Measurements from ENCODE around the gene PNPO. TPM values are rescaled to one million over a fixed set of nuclear protein-coding genes. Genes with fewer than 3 reads are reported as not detected.
A peak's percentile ranks its signal among the peaks of the same experiment; 100 is the strongest.
"Not testable (repeated sequence)": the region's sequence is repeated elsewhere in the genome, so short reads cannot be mapped to it uniquely, and the experiment has no call there.

PNPO gene
- total RNA-seq, 1 donor from 2014 or later = 31.3 TPM

DNA sequence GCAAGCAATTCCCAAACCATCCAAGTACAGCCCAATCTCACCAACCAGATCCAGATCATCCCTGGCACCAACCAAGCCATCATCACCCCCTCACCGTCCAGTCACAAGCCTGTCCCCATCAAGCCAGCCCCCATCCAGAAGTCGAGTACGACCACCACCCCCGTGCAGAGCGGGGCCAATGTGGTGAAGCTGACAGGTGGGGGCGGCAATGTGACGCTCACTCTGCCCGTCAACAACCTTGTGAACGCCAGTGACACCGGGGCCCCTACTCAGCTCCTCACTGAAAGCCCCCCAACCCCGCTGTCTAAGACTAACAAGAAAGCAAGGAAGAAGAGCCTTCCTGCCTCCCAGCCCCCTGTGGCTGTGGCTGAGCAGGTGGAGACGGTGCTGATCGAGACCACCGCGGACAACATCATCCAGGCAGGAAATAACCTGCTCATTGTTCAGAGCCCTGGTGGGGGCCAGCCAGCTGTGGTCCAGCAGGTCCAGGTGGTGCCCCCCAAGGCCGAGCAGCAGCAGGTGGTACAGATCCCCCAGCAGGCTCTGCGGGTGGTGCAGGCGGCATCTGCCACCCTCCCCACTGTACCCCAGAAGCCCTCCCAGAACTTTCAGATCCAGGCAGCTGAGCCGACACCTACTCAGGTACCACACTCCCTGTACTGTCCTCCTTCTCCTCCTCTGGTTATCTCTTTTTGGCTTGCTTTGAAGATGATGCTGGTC, 24.7 kb upstream of the PNPO start:
- no peak for ATAC-seq
- intact Hi-C loops (cut with micrococcal nuclease) = no loop called here
- DNase-seq = no peak

DNA sequence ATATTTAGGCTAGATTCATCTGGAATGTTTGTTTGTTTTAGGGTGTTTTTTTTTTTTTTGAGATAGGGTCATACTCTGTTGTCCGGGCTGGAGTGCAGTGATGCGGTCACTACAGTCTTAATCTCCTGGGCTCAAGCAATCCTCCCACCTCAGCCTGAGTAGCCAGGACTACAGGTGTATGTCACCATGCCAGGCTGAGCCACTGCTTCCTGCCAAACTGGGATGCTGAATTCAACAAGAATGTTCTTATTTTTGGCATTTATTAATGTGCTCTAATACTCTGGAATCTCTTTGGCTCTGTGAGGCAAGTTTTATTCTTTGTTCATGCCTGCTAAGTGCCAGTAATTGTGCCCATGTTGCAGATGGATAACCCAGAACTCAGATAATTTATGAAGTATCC, 23.8 kb upstream of the PNPO start:
- intact Hi-C loops (cut with micrococcal nuclease) = no loop called here

GRCh38 chr17:47918006-47918405, 23.4 kb upstream of the PNPO start:
- ATAC-seq (no peak), DNase-seq (no peak)
- intact Hi-C loops (cut with micrococcal nuclease) = no loop called here

More for the DNA sequence above, 23.8 kb upstream of the PNPO start:
- ATAC-seq = no peak
- DNase-seq = no peak

GRCh38 chr17:47918991-47919390, 22.4 kb upstream of the PNPO start:
- DNase-seq = no peak
- intact Hi-C loops (cut with micrococcal nuclease) = no loop called here
- ATAC-seq = no peak

- DNase-seq; intact Hi-C loops (cut with micrococcal nuclease); ATAC-seq: not testable (repeated sequence)
These were observed 21.5 kb upstream of the PNPO start for GRCh38 chr17:47919889-47920288.

GRCh38 chr17:47924785-47925677, 16.3 kb upstream of the PNPO start:
- DNase-seq = no peak
- ATAC-seq = no peak
- intact Hi-C loops (cut with micrococcal nuclease) = no loop called here

DNA sequence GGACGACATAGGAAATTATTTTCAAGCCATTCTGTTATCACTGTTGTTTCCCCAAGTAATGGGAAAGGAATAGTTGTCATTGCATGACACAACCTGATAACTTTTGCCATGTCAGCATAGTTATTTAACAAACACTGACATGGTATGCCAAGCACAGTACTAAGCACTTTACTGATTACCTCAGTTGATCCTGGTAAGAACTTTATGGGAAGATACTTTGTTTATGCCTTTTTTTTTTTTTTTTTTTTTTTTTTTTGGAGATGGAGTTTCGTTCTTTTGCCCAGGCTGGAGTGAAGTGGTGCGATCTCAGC, 15.7 kb upstream of the PNPO start:
- no peak for DNase-seq
- ATAC-seq = no peak
- intact Hi-C loops (cut with micrococcal nuclease) = no loop called here

DNA sequence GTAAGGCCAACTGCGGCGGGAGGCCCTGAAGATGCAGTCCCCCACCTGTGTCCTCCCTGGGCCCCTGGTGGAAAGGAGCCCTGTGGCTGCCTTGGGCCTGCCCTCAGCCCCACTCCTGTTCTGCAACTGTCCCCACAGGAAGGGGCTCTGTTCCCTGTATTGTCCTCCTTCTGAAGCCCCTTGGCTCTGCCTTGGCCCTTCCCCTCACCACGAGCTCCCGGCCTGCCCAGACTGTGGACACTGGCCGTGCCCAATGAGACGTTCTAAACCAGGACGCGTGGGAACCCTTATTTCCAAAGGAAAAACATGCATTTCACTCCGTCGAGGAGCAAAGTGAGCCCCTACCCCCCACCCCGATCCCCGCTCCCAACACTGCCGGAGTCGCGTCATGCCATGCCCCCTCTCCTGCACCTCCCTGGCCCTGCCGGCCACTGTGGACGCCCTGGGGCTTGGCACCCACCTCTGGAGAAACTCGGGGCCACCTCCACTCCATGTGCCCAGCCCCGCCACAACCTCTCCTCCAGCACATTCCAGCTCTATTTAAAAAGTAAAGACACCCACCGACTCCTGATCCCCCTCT, 13.5 kb upstream of the PNPO start:
- ATAC-seq = no peak
- DNase-seq = no peak
- intact Hi-C loops (cut with micrococcal nuclease) = no loop called here

GRCh38 chr17:47928415-47928814, 13.0 kb upstream of the PNPO start:
- ATAC-seq (no peak), DNase-seq (no peak)
- intact Hi-C loops (cut with micrococcal nuclease) = no loop called here

- intact Hi-C loops (cut with micrococcal nuclease) = no loop called here
- ATAC-seq (peak; percentile 88), DNase-seq (peak; percentile 61)
These were observed 12.0 kb upstream of the PNPO start for GRCh38 chr17:47929218-47930000.

GRCh38 chr17:47931848-47932247, 9.5 kb upstream of the PNPO start:
- DNase-seq (no peak), ATAC-seq (no peak)
- intact Hi-C loops (cut with micrococcal nuclease) = no loop called here

DNA sequence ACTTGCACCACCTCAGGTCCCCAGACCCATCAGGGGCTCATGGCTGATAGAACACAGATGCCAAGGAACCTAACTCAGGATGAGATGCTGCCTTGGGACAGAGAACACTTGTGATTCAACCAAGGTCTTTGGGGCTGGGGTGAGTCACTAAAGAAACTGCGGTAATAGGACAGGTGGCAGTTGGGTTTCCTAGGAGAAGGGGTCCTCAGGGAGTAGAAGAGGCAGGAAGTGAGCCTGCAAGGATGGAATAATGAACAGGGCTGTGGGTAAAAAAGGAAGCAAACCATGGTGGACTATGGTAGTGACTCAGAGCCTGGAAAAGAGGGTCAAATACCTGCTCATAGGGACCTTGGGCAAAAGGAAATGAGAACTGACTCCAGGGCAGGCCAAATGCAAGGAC, 6.5 kb upstream of the PNPO start:
- intact Hi-C loops (cut with micrococcal nuclease) = no loop called here
- ATAC-seq = no peak
- no peak for DNase-seq

GRCh38 chr17:47935468-47935867, 5.9 kb upstream of the PNPO start:
- intact Hi-C loops (cut with micrococcal nuclease); ATAC-seq; DNase-seq: not testable (repeated sequence)

- ATAC-seq (no peak), DNase-seq (no peak)
- intact Hi-C loops (cut with micrococcal nuclease) = no loop called here
These were observed 5.4 kb upstream of the PNPO start for GRCh38 chr17:47935961-47936360.

DNA sequence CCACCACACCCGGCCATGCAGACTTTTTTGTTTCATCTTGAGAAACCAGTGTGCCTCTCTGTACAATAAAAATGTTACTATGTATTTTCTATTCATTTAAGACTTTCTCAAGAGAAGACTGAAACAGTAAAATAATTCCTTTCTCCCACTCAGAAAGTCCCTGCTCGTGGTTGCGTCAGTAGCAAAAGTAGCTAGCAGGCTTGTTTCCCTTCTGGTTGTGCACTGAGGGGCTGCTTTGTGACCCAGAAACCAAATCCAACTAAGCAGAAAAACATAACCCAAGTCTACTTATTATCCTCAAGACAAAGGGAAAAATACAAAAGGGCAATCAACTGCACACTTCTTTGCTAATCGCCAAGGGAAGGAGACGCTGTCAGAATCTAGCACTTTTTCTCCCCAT, 3.4 kb upstream of the PNPO start:
- intact Hi-C loops (cut with micrococcal nuclease) = no loop called here
- DNase-seq (no peak), ATAC-seq (no peak)

DNA sequence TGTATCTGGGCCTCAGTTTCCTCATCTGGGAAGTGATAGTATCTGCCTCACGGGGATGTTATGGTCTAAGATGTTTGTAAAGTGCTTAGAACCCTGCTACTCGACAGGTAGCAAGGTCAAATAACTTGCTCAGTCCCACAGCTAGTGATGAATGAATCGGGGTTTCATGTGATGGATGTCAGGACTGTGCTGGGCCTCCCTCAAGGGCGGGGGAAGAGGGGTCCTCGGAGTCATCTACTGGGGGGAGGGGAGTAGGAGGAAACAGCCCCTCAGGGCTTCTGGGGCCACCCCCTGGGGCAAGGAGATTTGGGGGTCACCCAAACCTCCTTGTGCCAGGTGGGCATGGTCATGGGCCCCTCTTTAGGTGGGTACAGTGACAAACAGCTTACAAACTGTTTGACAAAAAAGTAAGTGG, 732 bp downstream of the PNPO start:
- intact Hi-C loops (cut with micrococcal nuclease) = no loop called here
- no peak for DNase-seq

GRCh38 chr17:47942568-47942967, 1.2 kb downstream of the PNPO start:
- intact Hi-C loops (cut with micrococcal nuclease) = no loop called here
- no peak for ATAC-seq
- DNase-seq = no peak

More for the DNA sequence above, 732 bp downstream of the PNPO start:
- ATAC-seq = no peak

DNA sequence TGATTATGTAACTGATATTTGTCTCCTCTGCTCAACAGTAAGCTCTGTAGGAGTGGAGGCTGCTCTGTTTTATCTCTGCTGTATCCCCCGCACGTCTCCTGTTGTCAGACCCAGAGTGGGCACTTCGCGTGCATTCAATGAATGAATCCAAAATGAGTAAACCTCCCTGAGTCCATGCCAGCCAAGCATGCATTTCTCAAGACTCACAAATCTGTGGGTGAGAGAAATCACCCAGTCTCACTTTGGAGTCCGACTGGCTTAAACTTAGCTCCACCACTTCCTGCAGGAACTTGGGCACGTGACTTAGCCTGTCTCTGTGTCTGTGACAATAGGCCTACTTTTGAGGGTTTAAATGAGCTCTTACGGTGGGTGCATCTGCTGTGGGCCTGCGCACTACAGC, 3.7 kb downstream of the PNPO start:
- no peak for DNase-seq
- intact Hi-C loops (cut with micrococcal nuclease) = loop anchor here (5.0 kb wide), 1 partner anchor 38 kb away; no protein-coding TSS in a partner anchor
- no peak for ATAC-seq
